Heart left ventricle (tissue), 16 donors: Measurements from ENCODE around the gene UBE2V1. TPM values are rescaled to one million over a fixed set of nuclear protein-coding genes. Genes with fewer than 3 reads are reported as not detected.

Experiments used
- ATAC-seq, 4 donors: fragments of 200-7000 bp; cut with Tn5 transposase; one replicate each; pipeline ENCODE4 v1.9.1; 2020 to 2022; ENCODE audit warnings: moderate library complexity in 4 of 4, mild to moderate bottlenecking in 3 of 4, moderate number of reproducible peaks in 1 of 4
- DNase-seq, 5 donors: peaks; one replicate each; pipeline ENCODE4 v3.0.0-alpha.2; 2020
- H3K27ac ChIP-seq, 12 donors: fragments of 200-600 bp; sonication (generic) in 4 of 12; one replicate each; pipeline versions ENCODE4 v1.5.0 to v1.8.0; 2016 to 2022; ENCODE audit warnings: mild to moderate bottlenecking in 2 of 12
- H3K27me3 ChIP-seq, 9 donors: fragments of 200-600 bp; sonication (generic) in 2 of 9; one replicate each; pipeline versions ENCODE4 v1.5.1 to v1.8.0; 2016 to 2022; ENCODE audit warnings: mild to moderate bottlenecking in 3 of 9
- H3K36me3 ChIP-seq, 9 donors: fragments of 200-600 bp; sonication (generic) in 2 of 9; one replicate each; pipeline versions ENCODE4 v1.5.0 to v1.8.0; 2018 to 2022; ENCODE audit warnings: mild to moderate bottlenecking in 2 of 9
- H3K4me1 ChIP-seq, 12 donors: fragments of 200-600 bp; sonication (generic) in 4 of 12; one replicate each; pipeline versions ENCODE4 v1.5.0 to v1.8.0; 2016 to 2022; ENCODE audit warnings: mild to moderate bottlenecking in 3 of 12
- H3K4me3 ChIP-seq, 12 donors: fragments of 200-600 bp; sonication (generic) in 4 of 12; one replicate each; pipeline versions ENCODE4 v1.5.0 to v1.8.0; 2017 to 2022; ENCODE audit warnings: mild to moderate bottlenecking in 9 of 12, moderate library complexity in 4 of 12
- H3K9me3 ChIP-seq, 12 donors: fragments of 200-600 bp; sonication (generic) in 4 of 12; one replicate each; pipeline versions ENCODE4 v1.5.0 to v1.8.0; 2016 to 2022; ENCODE audit warnings: mild to moderate bottlenecking in 1 of 12
- POLR2A ChIP-seq, 2 donors: fragments of 450-650 bp; IDR thresholded peaks; one replicate each; pipeline ENCODE4 v1.6.1; 2017; ENCODE audit warnings: antibody characterized with exemption in 2 of 2, mild to moderate bottlenecking in 2 of 2, moderate library complexity in 2 of 2
- WGBS, 4 donors: extraction: QIAGEN DNeasy Blood & Tissue Kit in 2 of 4; methylation state at CpG; one replicate each; pipeline versions ENCODE4 v1.1.5 to v1.1.7; 2013 to 2018; 5-methylcytosine and 5-hydroxymethylcytosine counted together
- intact Hi-C, 10 donors: fragments of 100-400 bp; cut with DNase I; formaldehyde crosslinking; loops; one replicate each; pipeline versions ENCODE4 v1.11.1 to v1.14.2; 2022
- polyA plus RNA-seq, 2 donors: library from polyadenylated mRNA; stranded (reverse); fragments of 200-250 nt; gene quantifications; one replicate each; pipeline ENCODE4 v1.2.3, GENCODE V29; 2013
- total RNA-seq, 9 donors: library from RNA; depleted of rRNA in 2 of 9; stranded (reverse); fragments of >200 nt in 2 of 9; fragmentation: NEBNext Ultra II Directional in 3 of 9; extraction: Animal tissue kit (Norgen Biotek cat#: 25700) in 3 of 9; gene quantifications; one replicate each; pipeline versions ENCODE4 v1.1.0 to v1.2.4, GENCODE V29; 2016 to 2023
- TF ChIP-seq, protein P1 (sequence below), 12 donors: fragments of 200-600 bp; sonication (generic) in 4 of 12; IDR thresholded peaks; one replicate each; pipeline versions ENCODE4 v1.5.0 to v1.8.0; 2018 to 2022; ENCODE audit warnings: antibody characterized with exemption in 12 of 12, mild to moderate bottlenecking in 5 of 12
- donor health status: ischemic (EF 13 %, LVEDD 7.1; RV severe dilation, severe dysfunction).
- donor health status: healthy with polysubstance abuse.
- donor health status: DM: no; HTN: yes; CAD: no.
- donor health status: DM: no; HTN: no; CAD: no.
- donor health status: ischemic (EF 25% LVEDD 6.9; RV normal size, moderate dysfunction).
- donor health status: ischemic (EF 25% LVEDD 5.7; RV mildly dilated, moderate dysfunction).
- donor health status: healthy.
- donor health status: DM: yes; HTN: yes; CAD: no.
- donor health status: ischemic (EF 35%, LVEDD 5.7; RV mildly dilated, moderate dysfunction).
- donor health status: nonischemic (EF 11% LVEDD 7.7; RV severe dilation, severe dysfunction).
- donor health status: DM: yes; HTN: yes; CAD: no.
- donor health status: PGD.
- donor health status: ischemic (EF 29% LVEDD 5.4; RV normal size, mild dysfunction).
- donor health status: nonischemic (EF 23%, LVEDD 6.1; RV moderate dilation, normal function).

Gene UBE2V1
- total and polyA plus RNA-seq, 11 donors: 54.2 to 105 (median 78.5) TPM

DNA sequence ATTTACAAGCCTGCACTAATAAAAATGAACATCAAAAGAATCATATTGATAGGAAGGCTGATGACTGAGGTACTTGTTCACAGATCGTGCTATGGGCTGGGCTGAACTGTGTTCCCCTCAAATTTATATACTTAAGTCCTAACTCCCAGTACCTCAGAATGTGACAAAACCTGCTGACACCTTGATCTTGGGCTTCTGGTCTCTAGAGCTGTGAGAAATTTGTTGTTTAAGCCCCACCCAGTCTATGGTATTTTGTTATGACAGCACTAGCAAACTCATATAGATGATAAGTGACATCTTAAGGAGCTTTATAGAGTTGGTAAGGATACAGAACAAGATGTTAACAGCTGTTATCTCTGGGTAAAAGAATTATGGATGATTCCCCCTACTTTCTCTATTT is 13.8 kb downstream of the UBE2V1 start:
- ATAC-seq: no peak
- intact Hi-C loops: no loop called here
- no peaks in the 10 kb centered on the region for H3K9me3 ChIP-seq
- peaks cover 7 to 76% (median 43%) of the 10 kb centered on the region in 12 donors for H3K4me1 ChIP-seq
- TF ChIP-seq, protein P1, sequence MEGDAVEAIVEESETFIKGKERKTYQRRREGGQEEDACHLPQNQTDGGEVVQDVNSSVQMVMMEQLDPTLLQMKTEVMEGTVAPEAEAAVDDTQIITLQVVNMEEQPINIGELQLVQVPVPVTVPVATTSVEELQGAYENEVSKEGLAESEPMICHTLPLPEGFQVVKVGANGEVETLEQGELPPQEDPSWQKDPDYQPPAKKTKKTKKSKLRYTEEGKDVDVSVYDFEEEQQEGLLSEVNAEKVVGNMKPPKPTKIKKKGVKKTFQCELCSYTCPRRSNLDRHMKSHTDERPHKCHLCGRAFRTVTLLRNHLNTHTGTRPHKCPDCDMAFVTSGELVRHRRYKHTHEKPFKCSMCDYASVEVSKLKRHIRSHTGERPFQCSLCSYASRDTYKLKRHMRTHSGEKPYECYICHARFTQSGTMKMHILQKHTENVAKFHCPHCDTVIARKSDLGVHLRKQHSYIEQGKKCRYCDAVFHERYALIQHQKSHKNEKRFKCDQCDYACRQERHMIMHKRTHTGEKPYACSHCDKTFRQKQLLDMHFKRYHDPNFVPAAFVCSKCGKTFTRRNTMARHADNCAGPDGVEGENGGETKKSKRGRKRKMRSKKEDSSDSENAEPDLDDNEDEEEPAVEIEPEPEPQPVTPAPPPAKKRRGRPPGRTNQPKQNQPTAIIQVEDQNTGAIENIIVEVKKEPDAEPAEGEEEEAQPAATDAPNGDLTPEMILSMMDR (IDR thresholded peaks at IDR 0.05): no peak
- no peak for TF ChIP-seq POLR2A (IDR thresholded peaks at IDR 0.05)
- WGBS, 4 donors: 49 to 61% (median 51%) methylated on average over 1 of the region's 1 CpG
- no peaks in the 10 kb centered on the region for H3K27me3 ChIP-seq
- H3K4me3 ChIP-seq: no peak overlapping the region
- H3K36me3 ChIP-seq: peaks cover 0 to 52% (median 27%) of the 10 kb centered on the region in 9 donors
- no peak for DNase-seq
- H3K27ac ChIP-seq: peak overlapping the region in 7 of 12 donors; percentile 2 to 81 (median 59)

GRCh38 chr20:50098259-50098658 is 14.7 kb downstream of the UBE2V1 start:
- no peaks in the 10 kb centered on the region for H3K9me3 ChIP-seq
- no peak for DNase-seq
- H3K4me3 ChIP-seq: no peak overlapping the region
- peaks cover 7 to 75% (median 43%) of the 10 kb centered on the region in 12 donors for H3K4me1 ChIP-seq
- peak in 2 of 4 donors; percentile 19 to 34 for ATAC-seq
- TF ChIP-seq, protein P1 (IDR thresholded peaks at IDR 0.05): no peak
- no peak for TF ChIP-seq POLR2A (IDR thresholded peaks at IDR 0.05)
- H3K36me3 ChIP-seq: peaks cover 0 to 57% (median 32%) of the 10 kb centered on the region in 9 donors
- WGBS, 4 donors: 43 to 68% (median 48%) methylated on average over 2 of the region's 2 CpGs
- no peaks in the 10 kb centered on the region for H3K27me3 ChIP-seq
- peak overlapping the region in 8 of 12 donors; percentile 2 to 61 (median 32) for H3K27ac ChIP-seq
- intact Hi-C loops: no loop called here

DNA sequence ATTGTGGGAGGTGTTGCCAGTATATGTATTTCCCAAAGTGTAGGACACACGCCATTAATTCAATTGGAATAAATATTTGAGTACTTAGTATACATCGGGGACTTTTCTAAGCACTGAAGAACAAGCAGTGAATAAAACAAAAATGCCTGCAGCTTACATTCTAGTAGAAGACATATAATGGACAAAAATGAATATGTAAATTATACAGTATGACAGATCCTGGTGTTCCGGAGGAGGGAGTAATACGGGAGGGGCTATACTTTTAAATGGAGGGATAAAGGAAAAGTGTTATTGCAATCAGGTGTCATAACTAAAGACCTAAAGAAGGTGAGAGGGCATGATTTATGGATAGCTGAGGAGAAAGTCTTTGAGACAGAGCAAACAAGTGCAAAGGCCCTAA is 15.1 kb downstream of the UBE2V1 start:
- H3K36me3 ChIP-seq: peaks cover 0 to 61% (median 36%) of the 10 kb centered on the region in 9 donors
- H3K9me3 ChIP-seq: no peaks in the 10 kb centered on the region
- intact Hi-C loops: no loop called here
- 89 to 94% (median 92%) methylated on average over 4 of the region's 4 CpGs for WGBS, 4 donors
- peaks cover 7 to 77% (median 43%) of the 10 kb centered on the region in 12 donors for H3K4me1 ChIP-seq
- ATAC-seq: no peak
- no peaks in the 10 kb centered on the region for H3K27me3 ChIP-seq
- no peak for DNase-seq
- peak overlapping the region in 6 of 12 donors; percentile 2 to 61 (median 36) for H3K27ac ChIP-seq
- TF ChIP-seq, protein P1 (IDR thresholded peaks at IDR 0.05): no peak
- no peak for TF ChIP-seq POLR2A (IDR thresholded peaks at IDR 0.05)
- H3K4me3 ChIP-seq: no peak overlapping the region

GRCh38 chr20:50096237-50096636 is 16.7 kb downstream of the UBE2V1 start:
- WGBS, 4 donors: 78 to 85% (median 83%) methylated on average over 3 of the region's 3 CpGs
- intact Hi-C loops: no loop called here
- no peak for TF ChIP-seq POLR2A (IDR thresholded peaks at IDR 0.05)
- TF ChIP-seq, protein P1 (IDR thresholded peaks at IDR 0.05): no peak
- no peak for ATAC-seq
- H3K36me3 ChIP-seq: peaks cover 0 to 68% (median 37%) of the 10 kb centered on the region in 9 donors
- DNase-seq: no peak
- no peaks in the 10 kb centered on the region for H3K27me3 ChIP-seq
- H3K9me3 ChIP-seq: no peaks in the 10 kb centered on the region
- H3K4me3 ChIP-seq: no peak overlapping the region
- H3K27ac ChIP-seq: peak overlapping the region in 1 of 12 donors; percentile 13
- peaks cover 7 to 73% (median 35%) of the 10 kb centered on the region in 12 donors for H3K4me1 ChIP-seq
